SK-N-SH (cell line): ENCODE results near the gene FKBP2. TPM values are rescaled to one million over a fixed set of nuclear protein-coding genes. Genes with fewer than 3 reads are reported as not detected.

Source experiments
- CTCF ChIA-PET: fragments of 300-600, 350-600 bp; formaldehyde crosslinking; extraction: SDS; loops from one replicate; lab custom pipeline; 2021; lab: Yijun Ruan, JAX
- POLR2A ChIA-PET: fragments of 350-600 bp; sonication (Branson Sonifier 250); formaldehyde crosslinking; extraction: SDS; loops from one replicate; lab custom pipeline; 2020; ENCODE audit warnings: antibody characterized with exemption, inconsistent platforms; lab: Yijun Ruan, JAX
- DNase-seq: peaks from one replicate; pipeline ENCODE4 v3.0.0; 2012
- H2AFZ ChIP-seq: fragments of 200-600 bp; sonication (generic); 2 replicates; pipeline ENCODE4 v1.8.1; 2016; ENCODE audit warnings: antibody characterized with exemption, mild to moderate bottlenecking, low read depth
- H3F3A ChIP-seq: fragments of 200-600 bp; sonication (generic); replicated peaks from 2 replicates; pipeline ENCODE3; 2016; ENCODE audit warnings: antibody characterized with exemption, mild to moderate bottlenecking; ENCODE audit not compliant: insufficient read depth
- H3K27ac ChIP-seq, 2 experiments: fragments of 200-500 bp in 1 of 2; fragments of 200-600 bp in 1 of 2; sonication (Bioruptor generic) in 1 of 2; sonication (generic), shearing (Covaris generic) in 1 of 2; 2 replicates each; pipeline versions ENCODE4 v1.5.1 to v1.6.1; 2014 to 2016; ENCODE audit warnings: low read depth in 2 of 2, inconsistent platforms in 1 of 2, low read length in 1 of 2, mild to moderate bottlenecking in 1 of 2, mixed read lengths in 1 of 2
- H3K27me3 ChIP-seq: fragments of 200-600 bp; sonication (generic), shearing (Covaris generic); 2 replicates; pipeline ENCODE4 v1.6.1; 2016; ENCODE audit warnings: mixed run types; ENCODE audit not compliant: insufficient read depth
- H3K36me3 ChIP-seq, 2 experiments: fragments of 200-500 bp in 1 of 2; fragments of 200-600 bp in 1 of 2; sonication (Bioruptor generic) in 1 of 2; sonication (generic) in 1 of 2; replicated peaks in 1 of 2; 2 replicates each; pipeline versions ENCODE3 to v1.5.1; 2014 to 2016; ENCODE audit warnings: low read length in 1 of 2, mild to moderate bottlenecking in 1 of 2; ENCODE audit not compliant: insufficient read depth in 2 of 2, control insufficient read depth in 1 of 2
- H3K4me1 ChIP-seq, 2 experiments: fragments of 200-500 bp in 1 of 2; fragments of 200-600 bp in 1 of 2; sonication (Bioruptor generic) in 1 of 2; sonication (generic), shearing (Covaris generic) in 1 of 2; 2 replicates each; pipeline versions ENCODE4 v1.5.1 to v1.6.1; 2014 to 2016; ENCODE audit warnings: low read depth in 1 of 2, low read length in 1 of 2, mixed run types in 1 of 2; ENCODE audit not compliant: insufficient read depth in 2 of 2, control insufficient read depth in 1 of 2
- H3K4me2 ChIP-seq: fragments of 200-600 bp; sonication (generic), shearing (Covaris generic); 2 replicates; pipeline ENCODE4 v1.6.1; 2017; ENCODE audit warnings: mixed run types
- H3K4me3 ChIP-seq, 2 experiments: fragments of 200-500 bp in 1 of 2; fragments of 200-600 bp in 1 of 2; sonication (Bioruptor generic) in 1 of 2; sonication (generic), shearing (Covaris generic) in 1 of 2; 2 replicates each; pipeline versions ENCODE4 v1.5.1 to v1.8.1; 2014 to 2016; ENCODE audit warnings: low read depth in 2 of 2, inconsistent platforms in 1 of 2, low read length in 1 of 2, mild to moderate bottlenecking in 1 of 2, mixed read lengths in 1 of 2, moderate library complexity in 1 of 2
- H3K79me2 ChIP-seq: fragments of 200-600 bp; sonication (generic); 2 replicates; pipeline ENCODE4 v1.8.1; 2017; ENCODE audit warnings: mild to moderate bottlenecking; ENCODE audit not compliant: insufficient read depth
- H3K9ac ChIP-seq: fragments of 200-600 bp; sonication (generic); 2 replicates; pipeline ENCODE4 v1.6.1; 2017; ENCODE audit warnings: mixed run types
- H3K9me2 ChIP-seq: fragments of 200-600 bp; sonication (generic); 2 replicates; pipeline ENCODE4 v1.6.1; 2017; ENCODE audit warnings: mixed run types
- H3K9me3 ChIP-seq: fragments of 200-600 bp; sonication (generic); 2 replicates; pipeline ENCODE4 v1.6.1; 2017; ENCODE audit warnings: mixed run types, mild to moderate bottlenecking, moderate library complexity
- H4K20me1 ChIP-seq: fragments of 200-600 bp; sonication (generic); 2 replicates; pipeline ENCODE4 v1.6.1; 2017; ENCODE audit warnings: mild to moderate bottlenecking, mixed run types; ENCODE audit not compliant: insufficient read depth
- FOSL2 ChIP-seq: IDR thresholded peaks from 2 replicates; pipeline ENCODE4 v1.4.0; 2012; ENCODE audit warnings: low read depth, mild to moderate bottlenecking, moderate library complexity, borderline replicate concordance
- FOXM1 ChIP-seq: IDR thresholded peaks from 2 replicates; pipeline ENCODE4 v1.4.0; 2012; ENCODE audit warnings: low read depth, mild to moderate bottlenecking
- GATA2 ChIP-seq: sonication (generic); formaldehyde crosslinking; IDR thresholded peaks from 2 replicates; pipeline ENCODE4 v1.5.0; 2020; ENCODE audit warnings: mild to moderate bottlenecking, missing genetic modification reagents
- MEF2A ChIP-seq: IDR thresholded peaks from 2 replicates; pipeline ENCODE4 v1.4.0; 2012; ENCODE audit warnings: low read depth, borderline replicate concordance
- NFIC ChIP-seq: IDR thresholded peaks from 2 replicates; pipeline ENCODE4 v1.4.0; 2012; ENCODE audit warnings: borderline replicate concordance
- NRF1 ChIP-seq: IDR thresholded peaks from 2 replicates; pipeline ENCODE4 v1.6.1; 2012; ENCODE audit warnings: low read depth, mild to moderate bottlenecking, low read length
- PBX3 ChIP-seq: IDR thresholded peaks from 2 replicates; pipeline ENCODE4; 2012
- REST ChIP-seq: IDR thresholded peaks from 2 replicates; pipeline ENCODE4 v1.6.1; 2012; ENCODE audit warnings: mild to moderate bottlenecking, low read depth, low read length, moderate library complexity
- TCF12 ChIP-seq: IDR thresholded peaks from 2 replicates; pipeline ENCODE4 v1.4.0; 2012
- TEAD4 ChIP-seq: IDR thresholded peaks from 2 replicates; pipeline ENCODE4 v1.4.0; 2012; ENCODE audit warnings: mild to moderate bottlenecking, borderline replicate concordance; ENCODE audit not compliant: insufficient read depth
- YY1 ChIP-seq: IDR thresholded peaks from 2 replicates; pipeline ENCODE4 v1.4.0; 2012; ENCODE audit warnings: low read depth, mild to moderate bottlenecking
- ZBTB33 ChIP-seq: IDR thresholded peaks from 2 replicates; pipeline ENCODE4 v1.4.0; 2012; ENCODE audit warnings: low read depth, borderline replicate concordance
- WGBS: methylation state at CpG from one replicate; pipeline ENCODE4 v1.1.6; 2017; ENCODE audit warnings: low lambda C conversion rate; 5-methylcytosine and 5-hydroxymethylcytosine counted together
- polyA plus RNA-seq, 3 experiments: library from polyadenylated mRNA; depleted of rRNA; stranded (reverse); fragments of >200 nt; gene quantifications; 2 replicates each; pipeline ENCODE4 v1.2.3, GENCODE V29; 2012
- TF ChIP-seq, protein P1 (sequence below): IDR thresholded peaks from 2 replicates; pipeline ENCODE4 v1.4.0; 2012; ENCODE audit warnings: low read depth, borderline replicate concordance

FKBP2 gene
- polyA plus RNA-seq, 1 of the 3 experiments (the other 2 are of a cell fraction): 127 TPM

- Histone ChIP-seq H3K4me1 (peaks cover 4 to 22% of the 10 kb centered on the region in 2 experiments; a peak in 3 of 4 replicates), H3K36me3 (peaks cover 47 to 48% of the 10 kb centered on the region in 2 experiments), H3K79me2 (no peaks in the 10 kb centered on the region; the same call in 1 of the 2 replicates), H3F3A (peaks cover 30% of the 10 kb centered on the region), H3K27me3 (no peaks in the 10 kb centered on the region), H3K9ac (no peak overlapping the region), H3K4me2 (no peak overlapping the region), H3K9me2 (no peaks in the 10 kb centered on the region), H3K27ac (no peak overlapping the region), H3K4me3 (no peak overlapping the region), H2AFZ (no peak overlapping the region), H3K9me3 (no peaks in the 10 kb centered on the region), H4K20me1 (peaks cover 9% of the 10 kb centered on the region)
- POLR2A ChIA-PET: interaction anchor here (0.6 to 1.6 kb wide), 2 partner anchors 18 to 22 kb away, joined by 3 read pairs; no protein-coding TSS in a partner anchor
- CTCF ChIA-PET: interaction anchor here (2.7 to 5.1 kb wide), 2 partner anchors 48 to 100 kb away, joined by 25 to 52 read pairs; partner anchors contain the start of genes CATSPERZ and PLCB3
- 96% methylated on average over 8 of the region's 9 CpGs for WGBS
- DNase-seq: no peak
- TF ChIP-seq PBX3 (no peak), TCF12 (no peak), GATA2 (no peak), FOSL2 (no peak), NRF1 (no peak), YY1 (no peak)
These were observed 37.9 kb upstream of the FKBP2 start for GRCh38 chr11:64202992-64203391.

GRCh38 chr11:64203421-64204079 lies 37.3 kb upstream of the FKBP2 start:
- Histone ChIP-seq H3F3A (peaks cover 30% of the 10 kb centered on the region), H3K9me2 (no peaks in the 10 kb centered on the region), H3K4me2 (no peak overlapping the region), H3K9me3 (no peaks in the 10 kb centered on the region)
- DNase-seq: no peak
- TF ChIP-seq FOSL2 (no peak), TEAD4 (no peak), ZBTB33 (no peak), TCF12 (no peak), NFIC (no peak), REST (no peak), YY1 (no peak), FOXM1 (no peak), GATA2 (no peak), NRF1 (no peak), MEF2A (no peak)
- TF ChIP-seq, protein P1, sequence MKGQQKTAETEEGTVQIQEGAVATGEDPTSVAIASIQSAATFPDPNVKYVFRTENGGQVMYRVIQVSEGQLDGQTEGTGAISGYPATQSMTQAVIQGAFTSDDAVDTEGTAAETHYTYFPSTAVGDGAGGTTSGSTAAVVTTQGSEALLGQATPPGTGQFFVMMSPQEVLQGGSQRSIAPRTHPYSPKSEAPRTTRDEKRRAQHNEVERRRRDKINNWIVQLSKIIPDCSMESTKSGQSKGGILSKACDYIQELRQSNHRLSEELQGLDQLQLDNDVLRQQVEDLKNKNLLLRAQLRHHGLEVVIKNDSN: no peak
- TF ChIP-seq, all 33 proteins: peak for 0
- H3K27ac ChIP-seq: no peak overlapping the region
- H3K9ac ChIP-seq: no peak overlapping the region
- ChIA-PET CTCF (interaction anchor here (0.8 to 5.3 kb wide), 11 partner anchors 8 to 99 kb away, joined by 3 to 52 read pairs (median 12); partner anchors contain the start of genes CATSPERZ, NUDT22, PLCB3 and TRPT1), POLR2A (interaction anchor here (1.1 to 1.6 kb wide), 2 partner anchors 9 to 18 kb away, joined by 3 read pairs; no protein-coding TSS in a partner anchor)
- H3K27me3 ChIP-seq: no peaks in the 10 kb centered on the region
- 94% methylated on average over 27 of the region's 27 CpGs for WGBS
- H2AFZ ChIP-seq: no peak overlapping the region
- peaks cover 43 to 47% of the 10 kb centered on the region in 2 experiments for H3K36me3 ChIP-seq
- H3K79me2 ChIP-seq: no peaks in the 10 kb centered on the region; the same call in 1 of the 2 replicates
- H3K4me1 ChIP-seq: peaks cover 4 to 27% of the 10 kb centered on the region in 2 experiments; a peak in 3 of 4 replicates
- H4K20me1 ChIP-seq: peaks cover 9% of the 10 kb centered on the region
- H3K4me3 ChIP-seq: no peak overlapping the region
